GM06990 (cell line): ENCODE measurements around the gene TBC1D30.
"Not testable (repeated sequence)": the region's sequence is repeated elsewhere in the genome, so short reads cannot be mapped to it uniquely, and the experiment has no call there.

ENCODE experiments used
- DNase-seq: peaks from one replicate; pipeline ENCODE4 v3.0.0-alpha.2; 2011; ENCODE audit not compliant: insufficient read length; ENCODE audit errors: extremely low read depth
- H3K27me3 ChIP-seq: replicated peaks from 2 replicates; pipeline ENCODE4 v1.6.0; 2011; ENCODE audit warnings: low read length; ENCODE audit not compliant: control insufficient read depth, insufficient read depth
- H3K36me3 ChIP-seq: 2 replicates; pipeline ENCODE4 v1.5.1; 2011; ENCODE audit warnings: low read length; ENCODE audit not compliant: control insufficient read depth, insufficient read depth
- H3K4me3 ChIP-seq: replicated peaks from 2 replicates; pipeline ENCODE4 v1.5.1; 2011; ENCODE audit warnings: low read depth, mild to moderate bottlenecking, control low read depth, low read length
- CTCF ChIP-seq: IDR thresholded peaks from 2 replicates; pipeline ENCODE4 v1.5.1; 2011; ENCODE audit warnings: low read length, control low read depth, mild to moderate bottlenecking, inconsistent platforms; ENCODE audit not compliant: insufficient read depth, poor library complexity, severe bottlenecking

Gene TBC1D30

GRCh38 chr12:64800640-64801039 lies 23.8 kb upstream of the TBC1D30 start:
- no peak for TF ChIP-seq CTCF
- H3K36me3 ChIP-seq = no peaks in the 10 kb centered on the region
- peak; percentile 15 for DNase-seq
- H3K4me3 ChIP-seq = no peak overlapping the region
- no peaks in the 10 kb centered on the region for H3K27me3 ChIP-seq

GRCh38 chr12:64801381-64801780 lies 23.1 kb upstream of the TBC1D30 start:
- TF ChIP-seq CTCF = peak; percentile 35
- DNase-seq = no peak
- Histone ChIP-seq H3K4me3 (no peak overlapping the region), H3K27me3 (no peaks in the 10 kb centered on the region), H3K36me3 (no peaks in the 10 kb centered on the region)

- not testable (repeated sequence) for H3K27me3 ChIP-seq, H3K36me3 ChIP-seq, H3K4me3 ChIP-seq
- DNase-seq = peak; percentile 30
- TF ChIP-seq CTCF = peak; percentile 90
Measured at GRCh38 chr12:64802180-64802775, 22.2 kb upstream of the TBC1D30 start.

GRCh38 chr12:64806173-64806572 lies 18.3 kb upstream of the TBC1D30 start:
- H3K36me3 ChIP-seq = no peaks in the 10 kb centered on the region
- H3K27me3 ChIP-seq = no peaks in the 10 kb centered on the region
- no peak for DNase-seq
- no peak for TF ChIP-seq CTCF
- no peak overlapping the region for H3K4me3 ChIP-seq

- DNase-seq = no peak
- H3K36me3 ChIP-seq = no peaks in the 10 kb centered on the region
- no peaks in the 10 kb centered on the region for H3K27me3 ChIP-seq
- H3K4me3 ChIP-seq = no peak overlapping the region
- TF ChIP-seq CTCF = no peak
Measured at GRCh38 chr12:64806593-64807460, 17.6 kb upstream of the TBC1D30 start.
